Measurements from ENCODE around the gene CA10. TPM values are rescaled to one million over a fixed set of nuclear protein-coding genes. Genes with fewer than 3 reads are reported as not detected.

The CA10 gene
- total and polyA plus RNA-seq, 2 experiments from 2014 or later, result 0.92 to 1.5 TPM

DNA sequence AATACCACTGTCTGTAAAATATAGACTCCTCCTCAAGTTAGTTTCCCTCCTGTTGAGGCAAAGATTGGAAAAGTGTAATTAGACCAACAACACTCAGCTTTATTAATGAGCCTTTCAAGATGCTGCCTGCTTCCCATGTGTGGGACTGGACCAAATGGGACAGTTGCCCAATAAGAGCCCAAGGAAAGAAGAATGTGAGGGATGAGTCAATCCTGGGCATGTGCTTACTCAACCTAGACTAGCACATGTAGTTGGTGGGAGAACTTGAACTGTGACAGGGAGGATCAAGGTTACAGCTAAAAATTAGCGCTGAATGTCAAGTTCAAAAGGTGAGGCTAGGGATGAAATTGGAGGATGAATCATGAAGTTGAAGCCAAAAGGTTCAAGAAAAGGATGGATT, 435.5 kb downstream of the CA10 start (continued):
- TF ChIP-seq, protein P1, sequence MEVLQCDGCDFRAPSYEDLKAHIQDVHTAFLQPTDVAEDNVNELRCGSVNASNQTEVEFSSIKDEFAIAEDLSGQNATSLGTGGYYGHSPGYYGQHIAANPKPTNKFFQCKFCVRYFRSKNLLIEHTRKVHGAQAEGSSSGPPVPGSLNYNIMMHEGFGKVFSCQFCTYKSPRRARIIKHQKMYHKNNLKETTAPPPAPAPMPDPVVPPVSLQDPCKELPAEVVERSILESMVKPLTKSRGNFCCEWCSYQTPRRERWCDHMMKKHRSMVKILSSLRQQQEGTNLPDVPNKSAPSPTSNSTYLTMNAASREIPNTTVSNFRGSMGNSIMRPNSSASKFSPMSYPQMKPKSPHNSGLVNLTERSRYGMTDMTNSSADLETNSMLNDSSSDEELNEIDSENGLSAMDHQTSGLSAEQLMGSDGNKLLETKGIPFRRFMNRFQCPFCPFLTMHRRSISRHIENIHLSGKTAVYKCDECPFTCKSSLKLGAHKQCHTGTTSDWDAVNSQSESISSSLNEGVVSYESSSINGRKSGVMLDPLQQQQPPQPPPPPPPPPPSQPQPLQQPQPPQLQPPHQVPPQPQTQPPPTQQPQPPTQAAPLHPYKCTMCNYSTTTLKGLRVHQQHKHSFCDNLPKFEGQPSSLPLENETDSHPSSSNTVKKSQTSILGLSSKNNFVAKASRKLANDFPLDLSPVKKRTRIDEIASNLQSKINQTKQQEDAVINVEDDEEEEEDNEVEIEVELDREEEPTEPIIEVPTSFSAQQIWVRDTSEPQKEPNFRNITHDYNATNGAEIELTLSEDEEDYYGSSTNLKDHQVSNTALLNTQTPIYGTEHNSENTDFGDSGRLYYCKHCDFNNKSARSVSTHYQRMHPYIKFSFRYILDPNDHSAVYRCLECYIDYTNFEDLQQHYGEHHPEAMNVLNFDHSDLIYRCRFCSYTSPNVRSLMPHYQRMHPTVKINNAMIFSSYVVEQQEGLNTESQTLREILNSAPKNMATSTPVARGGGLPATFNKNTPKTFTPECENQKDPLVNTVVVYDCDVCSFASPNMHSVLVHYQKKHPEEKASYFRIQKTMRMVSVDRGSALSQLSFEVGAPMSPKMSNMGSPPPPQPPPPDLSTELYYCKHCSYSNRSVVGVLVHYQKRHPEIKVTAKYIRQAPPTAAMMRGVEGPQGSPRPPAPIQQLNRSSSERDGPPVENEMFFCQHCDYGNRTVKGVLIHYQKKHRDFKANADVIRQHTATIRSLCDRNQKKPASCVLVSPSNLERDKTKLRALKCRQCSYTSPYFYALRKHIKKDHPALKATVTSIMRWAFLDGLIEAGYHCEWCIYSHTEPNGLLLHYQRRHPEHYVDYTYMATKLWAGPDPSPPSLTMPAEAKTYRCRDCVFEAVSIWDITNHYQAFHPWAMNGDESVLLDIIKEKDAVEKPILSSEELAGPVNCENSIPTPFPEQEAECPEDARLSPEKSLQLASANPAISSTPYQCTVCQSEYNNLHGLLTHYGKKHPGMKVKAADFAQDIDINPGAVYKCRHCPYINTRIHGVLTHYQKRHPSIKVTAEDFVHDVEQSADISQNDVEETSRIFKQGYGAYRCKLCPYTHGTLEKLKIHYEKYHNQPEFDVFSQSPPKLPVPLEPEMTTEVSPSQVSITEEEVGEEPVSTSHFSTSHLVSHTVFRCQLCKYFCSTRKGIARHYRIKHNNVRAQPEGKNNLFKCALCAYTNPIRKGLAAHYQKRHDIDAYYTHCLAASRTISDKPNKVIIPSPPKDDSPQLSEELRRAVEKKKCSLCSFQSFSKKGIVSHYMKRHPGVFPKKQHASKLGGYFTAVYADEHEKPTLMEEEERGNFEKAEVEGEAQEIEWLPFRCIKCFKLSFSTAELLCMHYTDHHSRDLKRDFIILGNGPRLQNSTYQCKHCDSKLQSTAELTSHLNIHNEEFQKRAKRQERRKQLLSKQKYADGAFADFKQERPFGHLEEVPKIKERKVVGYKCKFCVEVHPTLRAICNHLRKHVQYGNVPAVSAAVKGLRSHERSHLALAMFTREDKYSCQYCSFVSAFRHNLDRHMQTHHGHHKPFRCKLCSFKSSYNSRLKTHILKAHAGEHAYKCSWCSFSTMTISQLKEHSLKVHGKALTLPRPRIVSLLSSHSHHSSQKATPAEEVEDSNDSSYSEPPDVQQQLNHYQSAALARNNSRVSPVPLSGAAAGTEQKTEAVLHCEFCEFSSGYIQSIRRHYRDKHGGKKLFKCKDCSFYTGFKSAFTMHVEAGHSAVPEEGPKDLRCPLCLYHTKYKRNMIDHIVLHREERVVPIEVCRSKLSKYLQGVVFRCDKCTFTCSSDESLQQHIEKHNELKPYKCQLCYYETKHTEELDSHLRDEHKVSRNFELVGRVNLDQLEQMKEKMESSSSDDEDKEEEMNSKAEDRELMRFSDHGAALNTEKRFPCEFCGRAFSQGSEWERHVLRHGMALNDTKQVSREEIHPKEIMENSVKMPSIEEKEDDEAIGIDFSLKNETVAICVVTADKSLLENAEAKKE (CRISPR knock-in tag; IDR thresholded peaks at IDR 0.05), result no peak
- TF ChIP-seq ZNF331 (CRISPR knock-in tag; IDR thresholded peaks at IDR 0.05; ENCODE audit: low read depth) (no peak), POLR2AphosphoS5 (IDR thresholded peaks at IDR 0.05; ENCODE audit: low read depth) (no peak)
- TF ChIP-seq, protein P2, sequence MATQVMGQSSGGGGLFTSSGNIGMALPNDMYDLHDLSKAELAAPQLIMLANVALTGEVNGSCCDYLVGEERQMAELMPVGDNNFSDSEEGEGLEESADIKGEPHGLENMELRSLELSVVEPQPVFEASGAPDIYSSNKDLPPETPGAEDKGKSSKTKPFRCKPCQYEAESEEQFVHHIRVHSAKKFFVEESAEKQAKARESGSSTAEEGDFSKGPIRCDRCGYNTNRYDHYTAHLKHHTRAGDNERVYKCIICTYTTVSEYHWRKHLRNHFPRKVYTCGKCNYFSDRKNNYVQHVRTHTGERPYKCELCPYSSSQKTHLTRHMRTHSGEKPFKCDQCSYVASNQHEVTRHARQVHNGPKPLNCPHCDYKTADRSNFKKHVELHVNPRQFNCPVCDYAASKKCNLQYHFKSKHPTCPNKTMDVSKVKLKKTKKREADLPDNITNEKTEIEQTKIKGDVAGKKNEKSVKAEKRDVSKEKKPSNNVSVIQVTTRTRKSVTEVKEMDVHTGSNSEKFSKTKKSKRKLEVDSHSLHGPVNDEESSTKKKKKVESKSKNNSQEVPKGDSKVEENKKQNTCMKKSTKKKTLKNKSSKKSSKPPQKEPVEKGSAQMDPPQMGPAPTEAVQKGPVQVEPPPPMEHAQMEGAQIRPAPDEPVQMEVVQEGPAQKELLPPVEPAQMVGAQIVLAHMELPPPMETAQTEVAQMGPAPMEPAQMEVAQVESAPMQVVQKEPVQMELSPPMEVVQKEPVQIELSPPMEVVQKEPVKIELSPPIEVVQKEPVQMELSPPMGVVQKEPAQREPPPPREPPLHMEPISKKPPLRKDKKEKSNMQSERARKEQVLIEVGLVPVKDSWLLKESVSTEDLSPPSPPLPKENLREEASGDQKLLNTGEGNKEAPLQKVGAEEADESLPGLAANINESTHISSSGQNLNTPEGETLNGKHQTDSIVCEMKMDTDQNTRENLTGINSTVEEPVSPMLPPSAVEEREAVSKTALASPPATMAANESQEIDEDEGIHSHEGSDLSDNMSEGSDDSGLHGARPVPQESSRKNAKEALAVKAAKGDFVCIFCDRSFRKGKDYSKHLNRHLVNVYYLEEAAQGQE (IDR thresholded peaks at IDR 0.05; ENCODE audit: unreplicated experiment), result no peak

DNA sequence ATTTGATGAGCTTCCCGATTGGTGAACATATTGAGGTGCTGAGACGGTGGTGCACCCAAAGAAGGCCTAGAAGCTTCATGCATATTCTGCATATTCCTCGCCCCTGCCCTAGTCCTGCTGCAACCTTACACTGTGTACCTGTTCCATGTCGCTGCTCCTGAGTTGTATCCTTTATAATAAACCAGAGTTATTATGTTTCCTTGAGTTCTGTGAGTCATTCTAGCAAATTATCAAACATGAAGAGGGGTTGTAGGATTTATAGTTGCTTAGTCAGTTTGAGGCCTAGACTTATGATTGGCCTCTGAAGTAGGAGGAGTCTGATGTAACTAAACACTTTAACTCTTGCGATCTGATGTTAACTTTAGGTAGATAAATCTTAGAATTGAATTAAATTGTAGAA, 436.8 kb downstream of the CA10 start:
- no peak overlapping the region for H3K4me2 ChIP-seq

More for the DNA sequence above, 436.8 kb downstream of the CA10 start:
- no peaks in the 10 kb centered on the region for H3K79me2 ChIP-seq (replicated peaks; ENCODE audit: insufficient read depth)
- Mint-ChIP-seq H3K4me3 (no peak overlapping the region), H3K36me3 (ENCODE audit: low read depth) (no peaks in the 10 kb centered on the region), H3K27me3 (ENCODE audit: insufficient read depth, low read depth, poor library complexity) (no peaks in the 10 kb centered on the region), H3K4me1 (no peaks in the 10 kb centered on the region), H3K27ac (no peak overlapping the region), H3K9me3 (no peaks in the 10 kb centered on the region; the same call in 2 of the 3 replicates)
- no peak overlapping the region for H3K4me3 ChIP-seq
- no peaks in the 10 kb centered on the region for H3K4me1 ChIP-seq (ENCODE audit: insufficient read depth)
- no peak overlapping the region for H2AFZ ChIP-seq
- no peak for DNase-seq (ENCODE audit: low spot score)
- H3F3A ChIP-seq (replicated peaks; ENCODE audit: low read depth), result no peaks in the 10 kb centered on the region
- no peak for ATAC-seq
- TF ChIP-seq, protein P3, sequence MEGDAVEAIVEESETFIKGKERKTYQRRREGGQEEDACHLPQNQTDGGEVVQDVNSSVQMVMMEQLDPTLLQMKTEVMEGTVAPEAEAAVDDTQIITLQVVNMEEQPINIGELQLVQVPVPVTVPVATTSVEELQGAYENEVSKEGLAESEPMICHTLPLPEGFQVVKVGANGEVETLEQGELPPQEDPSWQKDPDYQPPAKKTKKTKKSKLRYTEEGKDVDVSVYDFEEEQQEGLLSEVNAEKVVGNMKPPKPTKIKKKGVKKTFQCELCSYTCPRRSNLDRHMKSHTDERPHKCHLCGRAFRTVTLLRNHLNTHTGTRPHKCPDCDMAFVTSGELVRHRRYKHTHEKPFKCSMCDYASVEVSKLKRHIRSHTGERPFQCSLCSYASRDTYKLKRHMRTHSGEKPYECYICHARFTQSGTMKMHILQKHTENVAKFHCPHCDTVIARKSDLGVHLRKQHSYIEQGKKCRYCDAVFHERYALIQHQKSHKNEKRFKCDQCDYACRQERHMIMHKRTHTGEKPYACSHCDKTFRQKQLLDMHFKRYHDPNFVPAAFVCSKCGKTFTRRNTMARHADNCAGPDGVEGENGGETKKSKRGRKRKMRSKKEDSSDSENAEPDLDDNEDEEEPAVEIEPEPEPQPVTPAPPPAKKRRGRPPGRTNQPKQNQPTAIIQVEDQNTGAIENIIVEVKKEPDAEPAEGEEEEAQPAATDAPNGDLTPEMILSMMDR (conservative IDR thresholded peaks at IDR 0.05; ENCODE audit: low read depth in 2 of 2), result no peak
- no peaks in the 10 kb centered on the region for H3K36me3 ChIP-seq (ENCODE audit: insufficient read depth)
- H3K27ac ChIP-seq (ENCODE audit: low read depth), result no peak overlapping the region
- H3K27me3 ChIP-seq (ENCODE audit: insufficient read depth), result no peaks in the 10 kb centered on the region
- H4K20me1 ChIP-seq (replicated peaks; ENCODE audit: insufficient read depth), result no peaks in the 10 kb centered on the region
- H3K9me2 ChIP-seq (ENCODE audit: insufficient read depth), result peaks cover 6% of the 10 kb centered on the region; the same call in 1 of the 2 replicates

Data from GM23338 (cell line).